OCI-LY7 (cell line): ENCODE results near the gene PODXL. TPM values are rescaled to one million over a fixed set of nuclear protein-coding genes. Genes with fewer than 3 reads are reported as not detected.

Experiments used
- BruUV-seq: library from RNA; stranded (reverse); fragments of 400-500 nt; replicated peaks from 2 replicates; lab custom pipeline; 2021; lab: Mats Ljungman, UMichigan
- CTCF ChIA-PET: fragments of 300-600 bp; sonication (Branson Sonifier 250); formaldehyde crosslinking; loops from one replicate; lab custom pipeline; 2022; ENCODE audit warnings: antibody characterized with exemption; ENCODE audit not compliant: unreplicated experiment; lab: Charles Lee
- POLR2A ChIA-PET: fragments of 300-600 bp; sonication (Branson Sonifier 250); formaldehyde crosslinking; loops from one replicate; lab custom pipeline; 2022; ENCODE audit warnings: antibody characterized with exemption; lab: Charles Lee
- DNase-seq: peaks from one replicate; pipeline ENCODE4 v3.0.0-alpha.2; 2015; ENCODE audit warnings: low spot score
- H2AFZ ChIP-seq: fragments of 200-600 bp; sonication (generic), shearing (Covaris generic); 2 replicates; pipeline ENCODE4 v1.6.1; 2014; ENCODE audit warnings: mild to moderate bottlenecking, antibody characterized with exemption, low read length, moderate library complexity
- H3K27ac ChIP-seq: fragments of 200-600 bp; sonication (generic); 2 replicates; pipeline ENCODE4 v1.5.1; 2014; ENCODE audit warnings: mixed run types, low read depth, mild to moderate bottlenecking, moderate library complexity, low read length, inconsistent platforms; ENCODE audit not compliant: poor library complexity, severe bottlenecking
- H3K36me3 ChIP-seq: fragments of 200-600 bp; sonication (generic); 2 replicates; pipeline ENCODE4 v1.6.1; 2014; ENCODE audit warnings: mild to moderate bottlenecking, antibody characterized with exemption, low read length, moderate library complexity, mixed read lengths; ENCODE audit not compliant: insufficient read depth
- H3K4me1 ChIP-seq: fragments of 200-600 bp; sonication (generic); 2 replicates; pipeline ENCODE4 v1.5.1; 2014; ENCODE audit warnings: mild to moderate bottlenecking, low read length; ENCODE audit not compliant: insufficient read depth, poor library complexity, severe bottlenecking
- H3K4me2 ChIP-seq: fragments of 200-600 bp; sonication (generic); 2 replicates; pipeline ENCODE4 v1.6.1; 2014; ENCODE audit warnings: mild to moderate bottlenecking, low read length
- H3K4me3 ChIP-seq: fragments of 200-600 bp; sonication (generic); 2 replicates; pipeline ENCODE4 v1.5.1; 2014; ENCODE audit warnings: mild to moderate bottlenecking, low read depth, low read length; ENCODE audit not compliant: poor library complexity, severe bottlenecking
- H3K79me2 ChIP-seq: fragments of 200-600 bp; sonication (generic); 2 replicates; pipeline ENCODE4 v1.6.1; 2016; ENCODE audit warnings: low read depth, mild to moderate bottlenecking, low read length, moderate library complexity, mixed read lengths; ENCODE audit not compliant: insufficient read depth
- H3K9me2 ChIP-seq: fragments of 200-600 bp; sonication (generic); 2 replicates; pipeline ENCODE4 v1.6.1; 2016; ENCODE audit warnings: mild to moderate bottlenecking, low read length, mixed read lengths; ENCODE audit not compliant: insufficient read depth
- H3K9me3 ChIP-seq: fragments of 200-600 bp; sonication (generic); 2 replicates; pipeline ENCODE4 v1.6.1; 2014; ENCODE audit warnings: mild to moderate bottlenecking, mixed run types, low read length, mixed read lengths
- H4K20me1 ChIP-seq: fragments of 200-600 bp; sonication (generic); 2 replicates; pipeline ENCODE4 v1.6.1; 2014; ENCODE audit warnings: mild to moderate bottlenecking, antibody characterized with exemption, low read length, moderate library complexity, mixed read lengths; ENCODE audit not compliant: insufficient read depth
- EZH2phosphoT487 ChIP-seq: fragments of 200-600 bp; sonication (generic); IDR thresholded peaks from 2 replicates; pipeline ENCODE4 v1.6.1; 2018; ENCODE audit warnings: low read depth, borderline replicate concordance, mild to moderate bottlenecking, mixed run types, antibody characterized with exemption, low read length, moderate library complexity, mixed read lengths
- intact Hi-C: fragments of 100-400 bp; cut with micrococcal nuclease; formaldehyde crosslinking; loops from one replicate; pipeline ENCODE4 v1.10.0; 2022; ENCODE audit not compliant: unreplicated experiment
- total RNA-seq, 2 experiments: library from RNA; depleted of rRNA in 1 of 2; stranded (reverse); fragments of >200 nt in 1 of 2; shearing (Covaris generic) in 1 of 2; gene quantifications; 2 replicates each; pipeline ENCODE4 v1.2.3, GENCODE V29; 2014 to 2022
- TF ChIP-seq, protein P1 (sequence below): fragments of 200-600 bp; sonication (generic); conservative IDR thresholded peaks from 2 replicates; pipeline ENCODE4 v1.5.1; 2014; ENCODE audit warnings: mild to moderate bottlenecking, antibody characterized with exemption, low read length, moderate library complexity, mixed read lengths

Gene PODXL
- total RNA-seq, 2 experiments from 2014 or later = 0.32 to 2.1 TPM

DNA sequence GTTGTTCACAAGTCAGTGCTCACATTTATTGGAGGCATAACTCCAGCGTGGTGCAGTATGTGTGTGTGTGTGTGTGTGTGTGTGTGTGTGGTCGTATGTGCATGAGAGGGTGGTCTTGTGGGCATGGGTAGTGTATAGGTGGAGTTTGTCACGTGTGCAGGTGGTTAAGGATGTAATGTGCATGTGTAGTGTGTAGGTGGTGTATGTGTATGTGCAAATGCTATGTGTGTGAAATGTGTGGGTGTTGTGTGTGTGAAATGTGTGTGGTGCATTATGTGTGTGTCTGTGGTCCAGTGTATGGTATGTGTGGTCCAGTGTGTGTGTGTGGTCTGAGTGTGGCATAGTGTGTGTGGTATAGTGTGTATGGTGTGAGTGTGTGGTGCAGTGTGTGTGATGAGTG is 30.3 kb upstream of the PODXL start:
- Histone ChIP-seq H3K79me2 (no peaks in the 10 kb centered on the region), H3K4me1 (no peaks in the 10 kb centered on the region), H3K4me2 (no peak overlapping the region), H3K36me3 (no peaks in the 10 kb centered on the region), H2AFZ (no peak overlapping the region), H3K27ac (no peak overlapping the region), H3K4me3 (no peak overlapping the region), H4K20me1 (no peaks in the 10 kb centered on the region), H3K9me3 (no peaks in the 10 kb centered on the region), H3K9me2 (no peaks in the 10 kb centered on the region)
- ChIA-PET POLR2A (interaction anchor here (0.5 kb wide), 1 partner anchor 746 kb away, joined by 4 read pairs; no protein-coding TSS in a partner anchor), CTCF (no interaction called here)
- intact Hi-C loops = no loop called here
- no peak for DNase-seq
- TF ChIP-seq, protein P1, sequence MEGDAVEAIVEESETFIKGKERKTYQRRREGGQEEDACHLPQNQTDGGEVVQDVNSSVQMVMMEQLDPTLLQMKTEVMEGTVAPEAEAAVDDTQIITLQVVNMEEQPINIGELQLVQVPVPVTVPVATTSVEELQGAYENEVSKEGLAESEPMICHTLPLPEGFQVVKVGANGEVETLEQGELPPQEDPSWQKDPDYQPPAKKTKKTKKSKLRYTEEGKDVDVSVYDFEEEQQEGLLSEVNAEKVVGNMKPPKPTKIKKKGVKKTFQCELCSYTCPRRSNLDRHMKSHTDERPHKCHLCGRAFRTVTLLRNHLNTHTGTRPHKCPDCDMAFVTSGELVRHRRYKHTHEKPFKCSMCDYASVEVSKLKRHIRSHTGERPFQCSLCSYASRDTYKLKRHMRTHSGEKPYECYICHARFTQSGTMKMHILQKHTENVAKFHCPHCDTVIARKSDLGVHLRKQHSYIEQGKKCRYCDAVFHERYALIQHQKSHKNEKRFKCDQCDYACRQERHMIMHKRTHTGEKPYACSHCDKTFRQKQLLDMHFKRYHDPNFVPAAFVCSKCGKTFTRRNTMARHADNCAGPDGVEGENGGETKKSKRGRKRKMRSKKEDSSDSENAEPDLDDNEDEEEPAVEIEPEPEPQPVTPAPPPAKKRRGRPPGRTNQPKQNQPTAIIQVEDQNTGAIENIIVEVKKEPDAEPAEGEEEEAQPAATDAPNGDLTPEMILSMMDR = no peak
- TF ChIP-seq EZH2phosphoT487 = no peak
- no TSS peak for BruUV-seq

DNA sequence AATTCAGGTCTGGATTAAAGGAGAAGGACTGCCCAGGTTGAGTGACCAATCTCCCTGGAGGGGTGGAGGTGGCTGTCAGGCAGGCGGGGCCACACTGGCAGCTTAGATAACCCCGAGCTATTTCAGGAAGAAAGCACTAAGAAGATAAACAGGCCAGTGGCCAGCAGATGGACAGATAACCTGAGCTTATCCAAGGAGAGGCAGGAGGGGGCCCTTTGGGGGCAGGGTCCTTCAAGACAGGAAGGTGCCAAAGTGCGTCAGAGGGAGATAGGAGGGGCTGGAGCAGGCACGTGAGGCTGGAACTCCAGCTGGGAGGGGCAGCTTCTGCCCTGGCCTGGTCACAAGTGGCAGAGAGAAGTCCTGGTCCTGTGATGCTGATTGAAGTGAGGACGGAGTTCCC is 29.8 kb upstream of the PODXL start:
- no TSS peak for BruUV-seq
- H3K9me3 ChIP-seq = no peaks in the 10 kb centered on the region
- H3K4me2 ChIP-seq = no peak overlapping the region
- no peaks in the 10 kb centered on the region for H4K20me1 ChIP-seq
- H3K4me1 ChIP-seq = no peaks in the 10 kb centered on the region
- ChIA-PET POLR2A (interaction anchor here (0.5 kb wide), 1 partner anchor 746 kb away, joined by 4 read pairs; no protein-coding TSS in a partner anchor), CTCF (no interaction called here)
- no peak for TF ChIP-seq EZH2phosphoT487
- TF ChIP-seq, protein P1 = no peak
- H3K36me3 ChIP-seq = no peaks in the 10 kb centered on the region
- H3K79me2 ChIP-seq = no peaks in the 10 kb centered on the region
- intact Hi-C loops = no loop called here
- no peak for DNase-seq
- H3K27ac ChIP-seq = no peak overlapping the region
- H2AFZ ChIP-seq = no peak overlapping the region
- H3K4me3 ChIP-seq = no peak overlapping the region
- H3K9me2 ChIP-seq = no peaks in the 10 kb centered on the region

DNA sequence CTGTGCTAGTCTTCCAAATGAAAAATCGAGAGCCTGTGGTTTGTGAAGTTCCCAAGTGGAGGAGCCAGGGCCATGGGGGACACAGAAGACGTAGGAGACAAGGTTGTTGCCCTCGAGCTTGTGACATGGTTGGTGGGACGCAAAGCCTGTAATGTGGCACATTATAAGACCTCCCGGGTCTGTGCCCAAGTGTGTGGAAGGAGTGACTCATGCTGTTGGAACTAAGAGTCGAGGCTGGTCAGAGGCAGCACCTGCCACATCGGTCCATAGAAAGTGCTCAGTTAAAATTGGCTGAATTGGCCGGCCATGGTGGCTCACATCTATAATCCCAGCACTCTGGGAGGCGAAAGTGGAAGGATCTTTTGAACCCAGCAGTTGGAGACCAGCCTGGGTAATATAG is 27.0 kb upstream of the PODXL start:
- Histone ChIP-seq H3K9me3 (no peaks in the 10 kb centered on the region), H3K27ac (no peak overlapping the region), H3K4me1 (no peaks in the 10 kb centered on the region), H3K9me2 (no peaks in the 10 kb centered on the region), H3K4me3 (no peak overlapping the region), H3K36me3 (no peaks in the 10 kb centered on the region), H3K4me2 (no peak overlapping the region), H2AFZ (no peak overlapping the region), H4K20me1 (no peaks in the 10 kb centered on the region), H3K79me2 (no peaks in the 10 kb centered on the region)
- DNase-seq = no peak
- ChIA-PET CTCF (no interaction called here), POLR2A (interaction anchor here (0.6 kb wide), 1 partner anchor 18 kb away, joined by 3 read pairs; no protein-coding TSS in a partner anchor)
- intact Hi-C loops = no loop called here
- TF ChIP-seq EZH2phosphoT487 = no peak
- TF ChIP-seq, protein P1 = no peak
- no TSS peak for BruUV-seq
